Activated CD8-positive, alpha-beta T cell treated with anti-CD3 and anti-CD28 coated beads for 36 hours (primary cell): ENCODE measurements around the gene CDC5L. TPM values are rescaled to one million over a fixed set of nuclear protein-coding genes. Genes with fewer than 3 reads are reported as not detected.

ENCODE experiments used
- ATAC-seq: fragments of 200-7000 bp; cut with Tn5 transposase; one replicate; pipeline ENCODE4 v1.10.0; 2021; ENCODE audit warnings: mild to moderate bottlenecking, moderate library complexity
- CTCF ChIA-PET: fragments of 350-600 bp; sonication (Branson Sonifier 250); formaldehyde crosslinking; loops from one replicate; lab custom pipeline; 2021; ENCODE audit warnings: antibody characterized with exemption; lab: Charles Lee
- POLR2A ChIA-PET: fragments of 350-600 bp; sonication (Branson Sonifier 250); formaldehyde crosslinking; loops from one replicate; lab custom pipeline; 2021; ENCODE audit warnings: antibody characterized with exemption; lab: Charles Lee
- DNase-seq: peaks from one replicate; pipeline ENCODE4 v3.0.0-alpha.2; 2020
- H3K27ac Mint-ChIP-seq: one replicate; pipeline ENCODE4 v1.8.0; 2021; ENCODE audit warnings: mild to moderate bottlenecking, mixed read lengths
- H3K27me3 Mint-ChIP-seq: one replicate; pipeline ENCODE4 v1.8.0; 2021; ENCODE audit warnings: mixed read lengths
- H3K36me3 Mint-ChIP-seq: one replicate; pipeline ENCODE4 v1.8.0; 2021; ENCODE audit warnings: low read depth, mixed read lengths
- H3K4me1 Mint-ChIP-seq: one replicate; pipeline ENCODE4 v1.8.0; 2021; ENCODE audit warnings: low read depth, mixed read lengths
- H3K4me3 Mint-ChIP-seq: one replicate; pipeline ENCODE4 v1.8.0; 2021; ENCODE audit warnings: mild to moderate bottlenecking, moderate library complexity, mixed read lengths
- H3K9me3 Mint-ChIP-seq: one replicate; pipeline ENCODE4 v1.8.0; 2021; ENCODE audit warnings: mixed read lengths
- intact Hi-C: fragments of 100-400 bp; cut with micrococcal nuclease; formaldehyde crosslinking; loops from one replicate; pipeline ENCODE4 v1.10.0; 2022
- total RNA-seq, 2 experiments: library from RNA; stranded (reverse); gene quantifications; one replicate each; pipeline ENCODE4 v1.2.3, GENCODE V29; 2021
- TF ChIP-seq, protein P1 (sequence below): fragments of 200-600 bp; IDR thresholded peaks from one replicate; pipeline ENCODE4 v1.8.0; 2022; ENCODE audit warnings: antibody characterized with exemption, mild to moderate bottlenecking

Gene CDC5L
- total RNA-seq, 2 experiments from 2014 or later: 20.4 to 21.4 TPM

DNA sequence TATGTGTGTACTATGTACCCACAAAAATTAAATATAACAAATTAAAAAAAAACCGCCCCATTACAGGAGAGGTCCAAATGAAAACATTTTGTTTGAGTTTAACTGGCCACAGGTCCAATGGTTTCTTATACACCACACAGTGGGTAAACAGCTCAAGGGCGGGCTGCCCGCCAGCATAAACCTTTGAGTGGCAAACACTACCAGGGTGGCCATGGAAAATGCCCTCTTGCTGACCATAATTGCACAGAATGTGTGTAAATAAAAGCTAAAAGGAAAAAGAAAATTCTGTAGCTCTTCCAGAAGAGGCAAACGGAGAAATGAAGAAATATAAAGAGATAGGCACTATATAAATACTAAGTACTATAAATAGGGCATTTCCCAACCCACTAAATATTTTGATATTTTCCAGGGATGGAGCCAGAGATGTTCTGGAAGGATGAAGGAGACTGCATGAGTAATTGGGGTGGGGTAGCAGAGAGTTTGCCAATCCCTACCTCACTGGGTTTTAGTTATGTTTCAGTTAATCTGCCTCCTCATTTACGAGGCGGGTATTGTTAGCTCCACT, 1.1 kb upstream of the CDC5L start:
- H3K4me1 Mint-ChIP-seq: peaks cover 30% of the 10 kb centered on the region
- CTCF ChIA-PET: interaction anchor here (0.7 to 1.9 kb wide), 5 partner anchors 8 to 162 kb away, joined by 3 to 8 read pairs (median 4); partner anchors contain the start of gene SLC29A1
- intact Hi-C loops: no loop called here
- TF ChIP-seq, protein P1, sequence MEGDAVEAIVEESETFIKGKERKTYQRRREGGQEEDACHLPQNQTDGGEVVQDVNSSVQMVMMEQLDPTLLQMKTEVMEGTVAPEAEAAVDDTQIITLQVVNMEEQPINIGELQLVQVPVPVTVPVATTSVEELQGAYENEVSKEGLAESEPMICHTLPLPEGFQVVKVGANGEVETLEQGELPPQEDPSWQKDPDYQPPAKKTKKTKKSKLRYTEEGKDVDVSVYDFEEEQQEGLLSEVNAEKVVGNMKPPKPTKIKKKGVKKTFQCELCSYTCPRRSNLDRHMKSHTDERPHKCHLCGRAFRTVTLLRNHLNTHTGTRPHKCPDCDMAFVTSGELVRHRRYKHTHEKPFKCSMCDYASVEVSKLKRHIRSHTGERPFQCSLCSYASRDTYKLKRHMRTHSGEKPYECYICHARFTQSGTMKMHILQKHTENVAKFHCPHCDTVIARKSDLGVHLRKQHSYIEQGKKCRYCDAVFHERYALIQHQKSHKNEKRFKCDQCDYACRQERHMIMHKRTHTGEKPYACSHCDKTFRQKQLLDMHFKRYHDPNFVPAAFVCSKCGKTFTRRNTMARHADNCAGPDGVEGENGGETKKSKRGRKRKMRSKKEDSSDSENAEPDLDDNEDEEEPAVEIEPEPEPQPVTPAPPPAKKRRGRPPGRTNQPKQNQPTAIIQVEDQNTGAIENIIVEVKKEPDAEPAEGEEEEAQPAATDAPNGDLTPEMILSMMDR: no peak
- H3K36me3 Mint-ChIP-seq: peaks cover 24% of the 10 kb centered on the region
- no peak for DNase-seq
- no peaks in the 10 kb centered on the region for H3K9me3 Mint-ChIP-seq
- ATAC-seq: no peak
- POLR2A ChIA-PET: interaction anchor here (1.0 to 1.8 kb wide), 4 partner anchors 14 to 139 kb away, joined by 3 to 7 read pairs (median 5); no protein-coding TSS in a partner anchor
- no peaks in the 10 kb centered on the region for H3K27me3 Mint-ChIP-seq
- H3K4me3 Mint-ChIP-seq: peak overlapping the region; percentile 98
- peak overlapping the region; percentile 99 for H3K27ac Mint-ChIP-seq

DNA sequence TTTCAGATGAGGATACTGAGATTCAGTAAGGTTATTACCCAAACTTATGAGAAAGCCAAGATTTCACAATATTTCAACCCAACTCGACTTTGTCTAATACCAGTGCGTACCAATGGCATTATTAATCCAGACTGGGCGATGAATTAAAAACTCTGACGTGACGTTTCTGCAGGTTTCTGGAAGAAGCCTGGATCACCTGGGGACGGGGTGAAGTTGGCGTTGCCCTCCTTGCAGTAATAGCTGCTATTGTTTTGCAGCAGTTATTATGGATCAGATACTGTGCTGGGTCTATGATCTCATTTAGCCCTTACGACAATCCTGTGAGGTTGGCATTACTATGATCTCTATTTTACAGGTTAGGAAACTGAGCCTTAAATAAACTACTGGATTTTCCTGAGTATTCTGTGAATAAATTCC, 569 bp upstream of the CDC5L start:
- H3K9me3 Mint-ChIP-seq: no peaks in the 10 kb centered on the region
- H3K27ac Mint-ChIP-seq: peak overlapping the region; percentile 99
- peak overlapping the region; percentile 98 for H3K4me3 Mint-ChIP-seq
- no peaks in the 10 kb centered on the region for H3K27me3 Mint-ChIP-seq
- TF ChIP-seq, protein P1: no peak
- intact Hi-C loops: no loop called here
- ChIA-PET CTCF (interaction anchor here (1.0 to 1.9 kb wide), 5 partner anchors 9 to 163 kb away, joined by 3 to 8 read pairs (median 4); partner anchors contain the start of genes AARS2 and SLC29A1), POLR2A (interaction anchor here (0.8 to 1.8 kb wide), 6 partner anchors 10 to 141 kb away, joined by 3 to 12 read pairs (median 5); partner anchors contain the start of gene HSP90AB1)
- peaks cover 28% of the 10 kb centered on the region for H3K36me3 Mint-ChIP-seq
- peak; percentile 24 for ATAC-seq
- peaks cover 30% of the 10 kb centered on the region for H3K4me1 Mint-ChIP-seq
- no peak for DNase-seq

DNA sequence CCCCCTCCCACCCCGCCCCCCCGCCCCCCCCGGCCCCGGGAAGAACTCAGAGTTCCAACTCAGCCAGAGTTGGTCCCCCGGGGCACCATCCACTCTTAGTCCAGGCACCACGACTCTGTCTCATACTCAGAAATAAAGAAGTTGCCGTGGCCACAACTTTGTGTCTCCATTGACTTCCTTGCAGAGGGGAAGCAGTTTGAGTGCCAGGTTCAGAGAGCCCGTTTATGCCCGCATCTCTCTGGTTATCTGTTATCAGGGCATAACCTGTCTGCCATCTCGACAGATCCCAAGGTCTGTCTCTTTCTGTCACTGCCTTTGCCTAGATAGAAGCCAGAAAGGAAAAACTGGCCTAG, 605 bp downstream of the CDC5L start:
- H3K27ac Mint-ChIP-seq: peak overlapping the region; percentile 99
- peaks cover 30% of the 10 kb centered on the region for H3K4me1 Mint-ChIP-seq
- no peaks in the 10 kb centered on the region for H3K27me3 Mint-ChIP-seq
- peak overlapping the region; percentile 98 for H3K4me3 Mint-ChIP-seq
- DNase-seq (no peak), ATAC-seq (no peak)
- intact Hi-C loops: no loop called here
- no peaks in the 10 kb centered on the region for H3K9me3 Mint-ChIP-seq
- CTCF ChIA-PET: interaction anchor here (1.3 to 1.6 kb wide), 3 partner anchors 38 to 120 kb away, joined by 3 to 8 read pairs (median 4); partner anchors contain the start of gene AARS2
- POLR2A ChIA-PET: interaction anchor here (1.5 to 1.8 kb wide), 2 partner anchors 9 to 13 kb away, joined by 7 to 12 read pairs; no protein-coding TSS in a partner anchor
- peaks cover 34% of the 10 kb centered on the region for H3K36me3 Mint-ChIP-seq
- TF ChIP-seq, protein P1: no peak

DNA sequence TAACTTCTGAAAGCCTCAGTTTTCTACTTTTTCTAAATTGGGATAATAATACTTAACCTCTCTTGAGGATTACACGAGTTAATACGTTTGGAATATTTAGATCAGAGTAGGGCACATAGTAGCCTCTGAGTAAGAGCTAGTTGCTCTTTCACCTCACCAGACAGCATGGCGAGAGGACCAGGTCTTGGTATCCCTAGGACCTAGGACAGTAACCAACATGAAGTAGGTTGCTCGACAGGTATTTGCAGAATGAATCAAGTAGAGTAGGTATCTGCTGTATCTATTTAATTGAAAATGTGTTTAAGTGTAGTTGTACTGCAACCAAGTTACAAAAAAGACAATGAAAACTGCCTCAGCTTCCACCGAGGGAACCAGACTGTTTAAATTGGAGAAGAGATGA, 1.4 kb downstream of the CDC5L start:
- ChIA-PET CTCF (interaction anchor here (0.7 to 1.5 kb wide), 2 partner anchors 37 to 86 kb away, joined by 3 to 4 read pairs; no protein-coding TSS in a partner anchor), POLR2A (interaction anchor here (1.0 to 1.2 kb wide), 2 partner anchors 15 to 20 kb away, joined by 3 read pairs; no protein-coding TSS in a partner anchor)
- H3K36me3 Mint-ChIP-seq: peaks cover 42% of the 10 kb centered on the region
- no peaks in the 10 kb centered on the region for H3K27me3 Mint-ChIP-seq
- TF ChIP-seq, protein P1: no peak
- peak overlapping the region; percentile 99 for H3K27ac Mint-ChIP-seq
- peaks cover 30% of the 10 kb centered on the region for H3K4me1 Mint-ChIP-seq
- H3K9me3 Mint-ChIP-seq: no peaks in the 10 kb centered on the region
- H3K4me3 Mint-ChIP-seq: peak overlapping the region; percentile 98
- DNase-seq (no peak), ATAC-seq (no peak)
- intact Hi-C loops: no loop called here

DNA sequence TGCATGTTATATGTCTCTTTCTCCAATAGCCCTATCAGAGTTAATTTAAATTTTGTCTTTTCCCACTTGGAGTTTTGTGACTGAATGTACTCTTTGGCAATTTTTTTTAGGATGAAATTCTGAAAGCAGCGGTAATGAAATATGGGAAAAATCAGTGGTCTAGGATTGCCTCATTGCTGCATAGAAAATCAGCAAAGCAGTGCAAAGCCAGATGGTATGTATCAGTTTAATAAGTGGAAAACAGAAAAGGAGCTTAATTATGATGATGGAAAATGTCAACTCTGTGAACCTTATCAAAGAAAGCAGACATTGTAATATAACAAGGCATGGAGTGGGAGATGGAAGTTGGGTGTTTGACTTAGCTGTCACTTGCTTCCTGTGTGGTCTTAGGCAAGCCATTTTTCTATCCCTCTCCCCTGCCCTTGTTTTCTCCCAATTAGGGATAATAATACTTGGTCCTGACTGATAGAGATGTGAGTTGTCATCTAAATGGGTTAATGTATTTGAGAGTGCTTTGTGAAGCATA, 2.7 kb downstream of the CDC5L start:
- Mint-ChIP-seq H3K4me1 (peaks cover 30% of the 10 kb centered on the region), H3K36me3 (peaks cover 50% of the 10 kb centered on the region), H3K27ac (no peak overlapping the region), H3K9me3 (no peaks in the 10 kb centered on the region), H3K4me3 (peak overlapping the region; percentile 98), H3K27me3 (no peaks in the 10 kb centered on the region)
- ChIA-PET CTCF (interaction anchor here (0.8 to 1.0 kb wide), 2 partner anchors 39 to 85 kb away, joined by 3 read pairs; no protein-coding TSS in a partner anchor), POLR2A (no interaction called here)
- no peak for DNase-seq
- intact Hi-C loops: no loop called here
- ATAC-seq: no peak
- TF ChIP-seq, protein P1: no peak
